Astrocyte of the spinal cord (primary cell): ENCODE measurements around the gene USP25.

Source experiments
- DNase-seq: peaks from one replicate; pipeline ENCODE4 v3.0.0; 2011; ENCODE audit warnings: low read depth, low spot score
- H3K4me3 ChIP-seq: 2 replicates; pipeline ENCODE4 v1.5.1; 2011; ENCODE audit warnings: low read depth, mild to moderate bottlenecking, low read length, moderate library complexity
- CTCF ChIP-seq: IDR thresholded peaks from 2 replicates; pipeline ENCODE4 v1.5.1; 2012; ENCODE audit warnings: low read depth, mild to moderate bottlenecking, low read length, inconsistent platforms
- in situ Hi-C: cut with HindIII; loops from 2 replicates; pipeline ENCODE4 v1.10.0; 2017; ENCODE audit warnings: low sequenced_read_pairs

USP25 gene

DNA sequence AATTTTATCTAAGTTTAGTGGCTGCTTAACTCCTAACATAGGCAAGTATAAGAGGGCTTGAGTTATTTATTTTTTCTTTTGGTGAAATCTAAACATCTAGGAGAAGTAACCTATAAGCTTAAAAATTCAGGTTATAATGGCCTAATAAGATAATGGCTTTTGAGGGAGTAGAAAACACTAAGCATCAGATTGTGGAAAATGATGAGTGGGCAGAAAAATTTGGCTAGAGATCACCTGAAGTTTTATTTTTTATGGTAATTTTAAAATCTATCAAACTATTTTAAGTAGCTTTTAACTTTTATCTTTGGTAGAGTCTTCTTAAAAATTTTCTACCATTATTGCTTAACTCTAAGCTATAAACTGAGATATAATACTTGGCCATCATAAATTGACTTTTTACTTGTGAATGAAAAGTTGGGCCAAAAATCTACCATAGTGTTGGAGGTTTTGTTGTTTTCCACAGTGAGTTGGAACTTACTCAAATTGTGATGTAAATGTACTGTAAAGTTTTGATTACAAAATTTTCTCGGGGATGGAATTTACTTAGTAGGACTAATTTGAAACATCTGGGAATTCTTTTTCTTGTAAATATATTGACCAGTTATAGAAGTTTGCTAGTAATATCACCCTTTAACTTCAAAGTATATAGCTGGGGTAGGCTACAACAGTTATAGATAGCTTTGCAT, 63.9 kb downstream of the USP25 start:
- in situ Hi-C loops, result no loop called here
- DNase-seq, result no peak
- no peak for TF ChIP-seq CTCF
- no peak overlapping the region for H3K4me3 ChIP-seq

DNA sequence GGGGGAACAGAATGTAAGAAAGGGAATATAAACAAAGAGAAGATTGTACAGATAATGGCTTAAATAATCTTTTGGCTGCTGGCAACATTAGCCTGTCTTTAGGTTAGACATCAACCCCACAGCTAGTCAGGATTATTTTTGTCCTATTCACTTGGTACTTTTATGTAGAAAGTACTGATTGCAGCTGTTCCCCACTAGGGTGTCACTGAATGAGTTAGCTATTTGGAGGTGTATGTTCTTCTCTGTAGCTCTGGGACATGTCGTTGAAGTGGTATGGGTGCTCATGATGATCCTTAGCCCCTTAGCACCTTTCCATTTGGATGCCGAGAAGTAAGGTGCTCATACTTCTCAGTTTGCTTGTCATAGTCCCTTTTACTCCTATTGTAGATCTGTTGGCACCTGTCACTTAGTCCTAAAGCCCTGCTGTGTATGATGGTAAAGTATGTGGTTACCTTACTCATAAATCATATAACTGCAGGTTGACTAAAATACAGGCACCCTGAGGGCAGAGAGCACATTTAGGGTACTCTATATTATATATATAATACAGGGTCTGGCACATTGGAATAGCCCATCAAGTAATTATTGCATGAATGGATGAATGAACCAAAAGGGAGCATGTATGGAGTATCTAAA, 64.6 kb downstream of the USP25 start:
- in situ Hi-C loops, result no loop called here
- no peak for TF ChIP-seq CTCF
- H3K4me3 ChIP-seq, result no peak overlapping the region
- no peak for DNase-seq

- DNase-seq, result no peak
- H3K4me3 ChIP-seq, result no peak overlapping the region
- TF ChIP-seq CTCF, result no peak
- in situ Hi-C loops, result no loop called here
Observed at GRCh38 chr21:15795533-15795932, 65.8 kb downstream of the USP25 start.

DNA sequence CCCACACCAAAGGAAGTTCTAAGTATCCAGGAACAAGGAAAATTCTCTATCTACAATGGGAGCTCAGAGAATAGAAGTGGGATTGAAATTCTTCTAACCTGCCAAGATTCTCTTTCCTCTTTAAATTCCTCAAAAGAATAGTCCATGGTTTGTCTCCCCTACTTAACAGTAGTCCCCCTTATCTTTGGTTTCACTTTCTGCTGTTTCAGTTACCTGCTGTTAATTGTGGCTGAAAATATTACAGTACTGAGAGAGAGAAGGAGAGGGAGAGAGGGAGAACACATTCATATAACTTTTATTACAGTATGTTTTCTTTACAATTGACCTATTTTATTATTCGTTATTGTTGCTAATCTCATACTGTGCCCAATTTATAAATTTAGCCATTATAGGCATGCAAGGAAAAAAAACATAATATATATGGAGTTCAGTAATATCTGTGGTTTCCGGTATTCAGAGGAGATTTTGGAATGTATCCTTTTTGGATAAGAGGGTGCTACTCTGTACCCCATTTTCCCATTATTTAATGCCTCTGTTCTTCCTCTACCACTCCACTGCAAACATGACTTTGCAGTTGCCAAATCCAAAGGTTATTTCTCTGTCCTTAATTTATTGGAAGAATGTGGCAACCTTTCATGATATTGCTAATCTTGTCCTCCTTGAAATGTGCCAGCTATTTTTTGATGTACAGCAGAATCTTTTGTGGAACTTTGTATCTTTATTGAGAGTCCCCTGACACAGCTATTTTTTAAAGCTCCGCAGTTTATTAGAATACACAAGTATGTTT, 68.0 kb downstream of the USP25 start:
- in situ Hi-C loops, result no loop called here
- no peak for TF ChIP-seq CTCF
- H3K4me3 ChIP-seq, result no peak overlapping the region
- no peak for DNase-seq

GRCh38 chr21:15801352-15801863, 71.6 kb downstream of the USP25 start:
- DNase-seq, result no peak
- in situ Hi-C loops, result no loop called here
- no peak for TF ChIP-seq CTCF
- H3K4me3 ChIP-seq, result no peak overlapping the region

- H3K4me3 ChIP-seq, result no peak overlapping the region
- DNase-seq, result no peak
- no peak for TF ChIP-seq CTCF
- in situ Hi-C loops, result no loop called here
Observed at GRCh38 chr21:15804247-15805005, 74.6 kb downstream of the USP25 start.
